ENCODE measurements around the gene DNMT3A. TPM values are rescaled to one million over a fixed set of nuclear protein-coding genes. Genes with fewer than 3 reads are reported as not detected.

The DNMT3A gene
- total and polyA plus RNA-seq, 2 of the 8 experiments (the other 6 are each of a cell fraction or from before 2014, with no cell fraction given), result 33.6 to 178 TPM

- TF ChIP-seq JUN (IDR thresholded peaks at IDR 0.05; ENCODE audit: low read depth, low read length) (no peak), RAD21 (IDR thresholded peaks at IDR 0.05 in 1 of 2, conservative IDR thresholded peaks at IDR 0.05 in 1 of 2; ENCODE audit: low read depth in 2 of 2, low read length in 2 of 2) (peak; percentile 43 to 54), YY1 (IDR thresholded peaks at IDR 0.05; ENCODE audit: low read depth, low read length) (no peak), ASH2L (IDR thresholded peaks at IDR 0.05; ENCODE audit: low read length) (no peak), ATF2 (IDR thresholded peaks at IDR 0.05; ENCODE audit: low read length) (no peak), CTCF (IDR thresholded peaks at IDR 0.05; ENCODE audit: control extremely low read depth in 1 of 3, insufficient read depth in 1 of 3, low read depth in 1 of 3, low read length in 3 of 3) (peak; percentile 85 to 96 (median 90)), HDAC2 (IDR thresholded peaks at IDR 0.05; ENCODE audit: borderline replicate concordance in 1 of 2, low read depth in 2 of 2, low read length in 2 of 2) (no peak), TBP (IDR thresholded peaks at IDR 0.05; ENCODE audit: low read depth, low read length) (peak; percentile 84), BACH1 (IDR thresholded peaks at IDR 0.05; ENCODE audit: low read length) (no peak), JUND (IDR thresholded peaks at IDR 0.05; ENCODE audit: low read length) (no peak), SAP30 (IDR thresholded peaks at IDR 0.05; ENCODE audit: insufficient read depth, insufficient replicate concordance, low read length) (no peak), E2F6 (IDR thresholded peaks at IDR 0.05) (no peak), GTF2F1 (IDR thresholded peaks at IDR 0.05; ENCODE audit: borderline replicate concordance, low read depth, low read length) (no peak), SP1 (IDR thresholded peaks at IDR 0.05; ENCODE audit: low read depth, low read length) (peak; percentile 88), TCF12 (IDR thresholded peaks at IDR 0.05; ENCODE audit: low read depth, low read length) (no peak), MAX (IDR thresholded peaks at IDR 0.05) (peak; percentile 23; the same call in 1 of the 2 replicates), CEBPB (IDR thresholded peaks at IDR 0.05; ENCODE audit: low read depth, low read length) (no peak), POLR2AphosphoS5 (IDR thresholded peaks at IDR 0.05; ENCODE audit: low read depth, low read length) (no peak), POLR2A (IDR thresholded peaks at IDR 0.05; ENCODE audit: control extremely low read depth in 1 of 2, low read depth in 2 of 2, low read length in 2 of 2) (no peak), BCL11A (IDR thresholded peaks at IDR 0.05; ENCODE audit: low read depth in 2 of 2, low read length in 2 of 2) (no peak), SRF (IDR thresholded peaks at IDR 0.05; ENCODE audit: low read depth, low read length) (no peak), PHF8 (conservative IDR thresholded peaks at IDR 0.05; ENCODE audit: low read depth, low read length) (no peak)
These were observed 20.3 kb upstream of the DNMT3A start (continued) for GRCh38 chr2:25362049-25362433.
